ENCODE measurements around the gene ABI3BP.

ABI3BP gene

GRCh38 chr3:100780071-100780622 lies 213.1 kb downstream of the ABI3BP start:
- no peak for FAIRE-seq
- no peak for DNase-seq (ENCODE audit: insufficient read length, low spot score)

DNA sequence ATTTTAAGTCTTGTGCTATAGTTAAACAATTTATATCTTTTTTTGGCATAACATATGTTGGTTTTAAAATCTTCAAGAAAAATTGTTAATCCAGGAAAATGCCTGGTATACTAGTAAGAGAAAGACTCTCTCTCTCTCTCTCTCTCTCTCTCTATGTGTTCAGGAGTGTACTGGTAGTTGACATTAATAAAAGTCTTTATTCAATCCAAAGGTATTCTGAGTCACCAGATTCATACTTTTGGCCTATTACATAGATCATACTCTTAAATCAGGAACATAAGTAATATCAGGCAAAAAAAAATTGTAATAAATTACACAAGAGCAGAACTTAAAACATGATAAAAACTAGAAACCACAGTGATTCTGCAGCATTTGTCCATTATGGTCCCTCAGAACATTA lies 213.7 kb downstream of the ABI3BP start:
- DNase-seq (ENCODE audit: insufficient read length, low spot score) (no peak), FAIRE-seq (no peak)

- DNase-seq (ENCODE audit: insufficient read length, low spot score) (no peak), FAIRE-seq (no peak)
Measured at GRCh38 chr3:100777271-100777670, 215.9 kb downstream of the ABI3BP start.

DNA sequence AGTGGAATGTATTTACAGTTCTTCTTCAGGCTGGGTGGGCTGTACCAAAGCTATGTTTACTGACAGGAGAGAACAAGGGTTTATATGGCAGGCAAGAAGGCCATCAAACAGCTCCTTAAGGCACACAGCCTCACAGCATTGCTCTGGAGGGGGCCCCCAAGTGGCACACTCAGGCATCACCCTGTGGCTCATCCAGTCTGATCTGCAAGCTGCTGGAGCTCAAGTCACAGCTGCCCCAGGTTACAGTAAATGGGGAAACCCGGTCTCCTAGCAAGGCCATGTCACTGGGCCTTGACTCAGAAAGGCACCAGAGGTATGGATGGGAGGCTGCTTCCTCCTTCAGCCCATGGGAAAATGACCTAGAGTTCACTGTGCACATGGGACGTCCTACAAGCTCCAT lies 216.5 kb downstream of the ABI3BP start:
- FAIRE-seq, result no peak
- no peak for DNase-seq (ENCODE audit: insufficient read length, low spot score)

GRCh38 chr3:100776097-100776729 lies 217.0 kb downstream of the ABI3BP start:
- no peak for FAIRE-seq

DNA sequence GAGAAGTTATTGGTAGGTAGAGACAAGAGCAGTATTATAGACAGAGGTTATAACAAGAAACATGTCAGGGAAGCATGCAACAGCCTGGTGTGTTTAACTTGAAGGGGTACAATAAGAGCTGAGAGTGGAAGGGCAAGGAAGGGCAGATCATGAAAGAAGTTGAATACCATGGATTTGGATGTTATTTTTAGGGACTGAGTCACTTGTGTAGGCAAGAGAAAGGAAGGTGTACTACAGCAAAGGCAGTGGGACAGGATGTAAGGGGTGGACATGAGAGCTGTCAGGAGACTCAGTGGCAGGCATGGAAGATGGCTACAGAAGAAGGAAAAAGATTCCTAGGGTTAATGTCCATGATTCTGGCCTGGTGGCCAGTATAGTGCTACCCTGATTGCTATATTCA lies 217.6 kb downstream of the ABI3BP start:
- no peak for DNase-seq (ENCODE audit: insufficient read length, low spot score)
- FAIRE-seq, result no peak

More at GRCh38 chr3:100776097-100776729, 217.0 kb downstream of the ABI3BP start:
- no peak for DNase-seq (ENCODE audit: insufficient read length, low spot score)

DNA sequence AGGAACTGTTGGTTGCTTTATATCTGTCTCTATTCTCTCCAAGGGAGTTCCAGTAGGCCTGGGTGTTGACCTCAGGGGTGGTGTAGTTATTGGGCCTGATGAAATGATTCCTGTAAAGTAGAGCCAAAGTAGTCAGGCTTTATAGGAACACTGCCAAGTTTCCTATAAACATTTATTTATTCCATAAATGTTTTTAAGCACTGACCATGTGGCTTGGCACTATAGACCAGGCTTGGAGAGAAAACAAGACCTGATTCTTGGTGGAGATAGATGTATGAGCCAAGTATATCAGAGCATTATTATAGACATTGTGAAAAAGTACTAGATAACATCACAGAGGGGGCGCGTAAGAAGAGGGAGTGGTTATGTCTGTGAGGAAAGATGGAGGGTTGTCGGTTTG lies 218.0 kb downstream of the ABI3BP start:
- FAIRE-seq, result no peak
- no peak for DNase-seq (ENCODE audit: insufficient read length, low spot score)

- no peak for FAIRE-seq
- DNase-seq (ENCODE audit: insufficient read length, low spot score), result no peak
Measured at GRCh38 chr3:100769693-100770092, 223.5 kb downstream of the ABI3BP start.

GRCh38 chr3:100766069-100766468 lies 227.2 kb downstream of the ABI3BP start:
- no peak for DNase-seq (ENCODE audit: insufficient read length, low spot score)
- FAIRE-seq, result no peak

DNA sequence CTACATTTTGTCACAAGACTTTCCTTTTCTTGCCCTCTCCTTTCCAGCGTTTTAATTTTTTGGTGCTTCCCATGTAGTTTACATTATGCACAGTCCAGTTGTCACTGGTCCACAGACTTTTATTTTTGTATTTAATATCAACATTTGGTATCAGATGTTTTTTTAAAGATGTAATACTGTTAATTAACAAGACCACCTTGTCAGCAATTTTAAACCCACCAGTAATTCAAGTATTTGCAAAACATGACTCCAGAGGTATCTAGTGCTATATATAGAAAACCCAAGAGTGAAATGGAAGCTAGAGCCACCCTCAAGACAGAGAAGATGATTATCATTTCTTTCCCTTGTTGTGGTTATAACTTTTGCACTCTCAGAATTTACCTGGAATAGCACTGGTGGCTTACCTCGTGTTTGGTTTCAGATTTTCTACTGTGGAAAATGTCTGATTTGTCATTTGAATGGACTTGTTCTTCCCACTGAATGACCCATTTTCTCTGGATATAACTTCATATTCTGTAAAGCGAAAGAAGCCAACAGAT lies 227.7 kb downstream of the ABI3BP start:
- FAIRE-seq, result no peak
- DNase-seq (ENCODE audit: insufficient read length, low spot score), result no peak

- no peak for DNase-seq (ENCODE audit: insufficient read length, low spot score)
- no peak for FAIRE-seq
Measured at GRCh38 chr3:100761951-100762350, 231.3 kb downstream of the ABI3BP start.

GRCh38 chr3:100761211-100761942 lies 231.8 kb downstream of the ABI3BP start:
- DNase-seq (ENCODE audit: insufficient read length, low spot score) (peak; percentile 6), FAIRE-seq (no peak)

DNA sequence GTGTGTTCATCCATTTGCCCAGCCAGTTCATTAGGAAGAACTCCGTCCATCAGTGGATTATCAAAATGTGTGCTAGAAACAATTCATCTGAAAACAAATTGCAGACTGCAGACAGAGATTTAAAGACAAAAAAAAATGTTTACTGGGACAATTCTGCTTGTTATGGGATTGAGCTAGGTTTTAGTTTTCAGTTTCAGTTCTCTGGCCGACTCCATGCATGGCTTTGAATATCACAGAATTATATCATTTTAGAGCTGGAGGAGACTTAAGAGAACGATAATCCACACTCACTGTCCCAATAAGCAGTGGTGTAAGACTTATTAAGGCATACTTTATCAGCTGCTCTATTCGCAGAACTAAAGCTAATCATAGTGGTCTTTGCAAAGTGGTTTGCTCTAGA lies 232.8 kb downstream of the ABI3BP start:
- FAIRE-seq, result no peak

GRCh38 chr3:100759950-100760349 lies 233.3 kb downstream of the ABI3BP start:
- no peak for DNase-seq (ENCODE audit: insufficient read length, low spot score)
- no peak for FAIRE-seq

More for the DNA sequence above, 232.8 kb downstream of the ABI3BP start:
- no peak for DNase-seq (ENCODE audit: insufficient read length, low spot score)

DNA sequence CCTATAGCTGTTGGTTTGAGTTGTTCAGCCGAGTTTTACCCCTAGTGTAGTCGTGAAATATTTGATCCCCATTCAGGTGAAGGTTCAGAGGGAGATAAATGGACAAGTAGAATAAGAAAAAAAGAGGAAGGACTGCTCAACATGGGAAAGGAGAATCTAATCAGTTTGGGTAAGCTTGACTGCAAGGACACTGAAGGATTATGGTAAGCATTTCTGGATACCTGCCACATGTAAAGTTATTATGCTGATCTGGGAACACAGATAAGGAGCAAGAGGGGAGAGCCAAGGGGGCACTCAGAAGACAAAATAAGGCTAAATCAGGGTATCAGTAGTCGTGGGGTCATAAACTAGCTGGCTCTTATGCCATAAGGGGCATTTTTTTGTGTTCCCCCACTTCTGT lies 234.1 kb downstream of the ABI3BP start:
- DNase-seq (ENCODE audit: insufficient read length, low spot score), result no peak
- no peak for FAIRE-seq

DNA sequence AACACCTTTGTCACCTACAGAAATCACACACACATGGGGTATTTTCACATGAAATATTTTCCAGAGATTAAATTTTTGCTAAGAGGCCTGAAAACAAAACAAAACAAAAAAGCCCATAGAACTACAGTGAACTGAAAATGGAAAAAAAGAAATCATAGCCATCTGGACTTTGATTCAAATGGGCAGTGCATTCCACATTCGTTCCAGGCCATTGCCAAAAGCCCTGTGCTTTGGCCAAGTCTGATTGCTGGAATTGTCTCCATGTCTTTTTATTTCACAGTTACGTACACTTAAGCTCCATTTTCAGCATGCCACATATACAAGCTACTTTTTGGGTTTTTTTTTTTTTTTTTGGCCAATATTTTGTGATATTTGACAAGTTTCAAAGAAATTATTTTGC lies 236.8 kb downstream of the ABI3BP start:
- FAIRE-seq (no peak), DNase-seq (ENCODE audit: insufficient read length, low spot score) (no peak)

- no peak for FAIRE-seq
Measured at GRCh38 chr3:100754563-100755334, 238.5 kb downstream of the ABI3BP start.

DNA sequence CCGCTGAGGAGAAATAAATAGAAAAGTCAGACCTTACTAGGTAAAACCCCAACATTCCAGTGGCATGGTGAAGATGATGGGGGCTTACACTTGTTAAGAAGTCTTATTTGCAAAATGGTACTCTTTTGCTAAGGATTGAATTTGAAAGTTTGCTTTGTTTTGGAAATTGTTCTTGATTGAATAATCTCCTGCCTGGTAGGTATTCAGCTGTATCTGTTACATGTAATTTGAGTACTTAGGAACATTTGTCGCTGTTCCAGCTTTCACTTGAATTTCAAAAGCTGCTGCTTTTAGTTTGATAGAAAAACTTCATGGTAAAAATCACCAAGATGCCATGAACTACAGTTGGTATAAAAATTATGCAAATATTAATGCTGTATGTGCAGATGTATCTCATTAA lies 239.4 kb downstream of the ABI3BP start:
- FAIRE-seq, result no peak
- no peak for DNase-seq (ENCODE audit: insufficient read length, low spot score)

More at GRCh38 chr3:100754563-100755334, 238.5 kb downstream of the ABI3BP start:
- DNase-seq (ENCODE audit: insufficient read length, low spot score), result no peak

DNA sequence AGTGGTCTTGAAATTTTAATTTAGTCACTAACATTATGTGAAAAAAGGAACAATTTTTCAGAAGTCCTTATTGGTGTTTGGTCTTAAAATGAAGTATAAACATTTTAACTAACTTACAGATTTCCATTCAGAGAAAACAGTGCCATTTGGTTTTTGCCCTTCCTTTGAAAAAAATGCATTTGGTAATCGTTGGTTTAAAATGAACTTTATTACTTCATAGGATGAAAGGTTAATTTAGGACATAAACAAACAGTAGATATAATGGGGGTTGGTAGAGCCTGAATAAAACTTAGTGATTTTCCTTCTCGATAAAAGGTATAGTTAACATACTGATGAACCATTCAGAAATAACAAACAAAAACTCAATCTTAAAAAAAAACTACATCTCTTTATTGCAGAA lies 244.3 kb downstream of the ABI3BP start:
- FAIRE-seq (no peak), DNase-seq (ENCODE audit: insufficient read length, low spot score) (no peak)

GRCh38 chr3:100748220-100748619 lies 245.0 kb downstream of the ABI3BP start:
- no peak for FAIRE-seq
- no peak for DNase-seq (ENCODE audit: insufficient read length, low spot score)

DNA sequence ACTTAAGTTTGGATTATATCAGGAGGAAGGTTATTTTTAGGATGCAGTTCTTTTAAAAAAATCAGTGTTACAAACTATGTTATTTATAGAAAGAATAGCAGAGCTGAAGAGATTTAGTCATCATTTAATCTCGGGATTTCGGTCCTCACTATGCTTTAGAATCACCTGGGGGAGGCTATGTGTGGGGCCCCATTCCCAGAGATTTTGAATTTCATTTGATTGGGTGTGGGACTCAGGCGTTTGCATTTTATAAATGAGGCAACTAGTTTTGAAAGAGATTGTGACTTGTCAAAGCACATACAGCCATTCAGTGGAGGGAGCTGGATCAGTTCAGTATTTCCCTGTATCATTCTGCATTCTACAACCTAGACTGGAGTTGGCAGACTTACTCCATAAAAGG lies 247.1 kb downstream of the ABI3BP start:
- DNase-seq (ENCODE audit: insufficient read length, low spot score), result no peak
- no peak for FAIRE-seq

Measured in GM19239 (cell line).